Thoracic aorta (tissue), 2 donors: ENCODE measurements around the gene ADM2. TPM values are rescaled to one million over a fixed set of nuclear protein-coding genes. Genes with fewer than 3 reads are reported as not detected.

Experiments used
- ATAC-seq: fragments of 150-250 bp; one replicate; pipeline ENCODE4 v1.8.0; 2017; ENCODE audit warnings: low read depth; ENCODE audit not compliant: insufficient number of reproducible peaks, low FRiP score
- DNase-seq: peaks from one replicate; pipeline ENCODE4 v3.0.0-alpha.2; 2020; ENCODE audit warnings: low spot score
- H3K27ac ChIP-seq, 2 donors: fragments of 200-600 bp; sonication (generic); 1 replicate in 1 of 2; 2 replicates in 1 of 2; pipeline ENCODE4 v1.5.1; 2016; ENCODE audit warnings: mild to moderate bottlenecking in 2 of 2, moderate library complexity in 2 of 2
- H3K27me3 ChIP-seq: fragments of 200-600 bp; sonication (generic); replicated peaks from 2 replicates; pipeline ENCODE4 v1.6.0; 2016; ENCODE audit warnings: mild to moderate bottlenecking; ENCODE audit not compliant: insufficient read depth
- H3K36me3 ChIP-seq: fragments of 200-600 bp; sonication (generic); one replicate; pipeline ENCODE4 v1.5.1; 2016
- H3K4me1 ChIP-seq, 2 donors: fragments of 200-600 bp; sonication (generic); 1 replicate in 1 of 2; 2 replicates in 1 of 2; pipeline versions ENCODE4 v1.5.1 to v1.6.0; 2016; ENCODE audit warnings: low read depth in 2 of 2, mild to moderate bottlenecking in 1 of 2; ENCODE audit not compliant: control insufficient read depth in 1 of 2
- H3K4me3 ChIP-seq: fragments of 200-600 bp; sonication (generic); 2 replicates; pipeline ENCODE4 v1.5.1; 2016; ENCODE audit warnings: mild to moderate bottlenecking
- H3K9me3 ChIP-seq: fragments of 200-600 bp; sonication (generic); 2 replicates; pipeline ENCODE4 v1.5.1; 2016
- CTCF ChIP-seq: fragments of 200-600 bp; sonication (generic); IDR thresholded peaks from one replicate; pipeline ENCODE4 v1.5.1; 2019; ENCODE audit warnings: antibody characterized with exemption
- total RNA-seq, 2 donors: library from RNA; depleted of rRNA; stranded (reverse); fragments of >200 nt; gene quantifications; one replicate each; pipeline versions ENCODE4 v1.1.0 to v1.2.3, GENCODE V29; 2016

Gene ADM2
- total RNA-seq, 2 donors from 2014 or later: 0.14 TPM; not detected in 1

GRCh38 chr22:50488006-50488677 lies 6.8 kb downstream of the ADM2 start:
- ATAC-seq: no peak
- TF ChIP-seq CTCF: no peak
- H3K36me3 ChIP-seq: no peaks in the 10 kb centered on the region

GRCh38 chr22:50488886-50489285 lies 7.5 kb downstream of the ADM2 start:
- Histone ChIP-seq H3K4me1 (no peaks in the 10 kb centered on the region), H3K27me3 (no peaks in the 10 kb centered on the region), H3K27ac (no peak overlapping the region), H3K9me3 (no peaks in the 10 kb centered on the region), H3K4me3 (no peak overlapping the region), H3K36me3 (no peaks in the 10 kb centered on the region)
- no peak for DNase-seq
- ATAC-seq: no peak
- TF ChIP-seq CTCF: no peak

More at GRCh38 chr22:50488006-50488677, 6.8 kb downstream of the ADM2 start:
- H3K4me1 ChIP-seq: no peaks in the 10 kb centered on the region
- no peaks in the 10 kb centered on the region for H3K27me3 ChIP-seq
- DNase-seq: no peak
- H3K27ac ChIP-seq: no peak overlapping the region
- no peaks in the 10 kb centered on the region for H3K9me3 ChIP-seq
- H3K4me3 ChIP-seq: no peak overlapping the region

GRCh38 chr22:50489363-50490243 lies 8.3 kb downstream of the ADM2 start:
- H3K36me3 ChIP-seq: no peaks in the 10 kb centered on the region
- no peaks in the 10 kb centered on the region for H3K4me1 ChIP-seq
- H3K4me3 ChIP-seq: no peak overlapping the region
- H3K27me3 ChIP-seq: no peaks in the 10 kb centered on the region
- no peaks in the 10 kb centered on the region for H3K9me3 ChIP-seq
- H3K27ac ChIP-seq: no peak overlapping the region
- no peak for DNase-seq
- TF ChIP-seq CTCF: no peak
- ATAC-seq: no peak

GRCh38 chr22:50490531-50491308 lies 9.4 kb downstream of the ADM2 start:
- H3K27ac ChIP-seq: no peak overlapping the region
- ATAC-seq (no peak), DNase-seq (no peak)
- no peaks in the 10 kb centered on the region for H3K36me3 ChIP-seq
- no peaks in the 10 kb centered on the region for H3K9me3 ChIP-seq
- H3K4me3 ChIP-seq: no peak overlapping the region
- H3K4me1 ChIP-seq: no peaks in the 10 kb centered on the region
- H3K27me3 ChIP-seq: no peaks in the 10 kb centered on the region
- TF ChIP-seq CTCF: no peak

GRCh38 chr22:50497093-50497492 lies 15.8 kb downstream of the ADM2 start:
- ATAC-seq (no peak), DNase-seq (no peak)
- no peaks in the 10 kb centered on the region for H3K9me3 ChIP-seq
- no peak overlapping the region for H3K4me3 ChIP-seq
- TF ChIP-seq CTCF: no peak
- H3K36me3 ChIP-seq: no peaks in the 10 kb centered on the region
- no peaks in the 10 kb centered on the region for H3K4me1 ChIP-seq
- H3K27me3 ChIP-seq: no peaks in the 10 kb centered on the region
- H3K27ac ChIP-seq: no peak overlapping the region
